ENCODE results near the gene SOX2. TPM values are rescaled to one million over a fixed set of nuclear protein-coding genes. Genes with fewer than 3 reads are reported as not detected.

SOX2 gene
- total RNA-seq, result 0.15 TPM in 1 of 2 replicates, not detected in the other

DNA sequence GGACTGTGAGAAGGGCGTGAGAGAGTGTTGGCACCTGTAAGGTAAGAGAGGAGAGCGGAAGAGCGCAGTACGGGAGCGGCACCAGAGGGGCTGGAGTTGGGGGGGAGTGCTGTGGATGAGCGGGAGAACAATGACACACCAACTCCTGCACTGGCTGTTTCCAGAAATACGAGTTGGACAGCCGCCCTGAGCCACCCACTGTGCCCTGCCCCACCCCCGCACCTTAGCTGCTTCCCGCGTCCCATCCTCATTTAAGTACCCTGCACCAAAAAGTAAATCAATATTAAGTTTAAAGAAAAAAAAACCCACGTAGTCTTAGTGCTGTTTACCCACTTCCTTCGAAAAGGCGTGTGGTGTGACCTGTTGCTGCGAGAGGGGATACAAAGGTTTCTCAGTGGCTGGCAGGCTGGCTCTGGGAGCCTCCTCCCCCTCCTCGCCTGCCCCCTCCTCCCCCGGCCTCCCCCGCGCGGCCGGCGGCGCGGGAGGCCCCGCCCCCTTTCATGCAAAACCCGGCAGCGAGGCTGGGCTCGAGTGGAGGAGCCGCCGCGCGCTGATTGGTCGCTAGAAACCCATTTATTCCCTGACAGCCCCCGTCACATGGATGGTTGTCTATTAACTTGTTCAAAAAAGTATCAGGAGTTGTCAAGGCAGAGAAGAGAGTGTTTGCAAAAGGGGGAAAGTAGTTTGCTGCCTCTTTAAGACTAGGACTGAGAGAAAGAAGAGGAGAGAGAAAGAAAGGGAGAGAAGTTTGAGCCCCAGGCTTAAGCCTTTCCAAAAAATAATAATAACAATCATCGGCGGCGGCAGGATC, at the start of gene SOX2:
Gene SOX2 (plus strand): TSS at position 601 of the 811 bp plus-strand sequence. CDS start 436 bp downstream, outside the sequence.

